Activated naive CD8-positive, alpha-beta T cell treated with anti-CD3 and anti-CD28 coated beads, Interleukin-2, amount 50 U/mL, for 24 hours (primary cell): Measurements from ENCODE around the gene NTMT2.
"Not testable (repeated sequence)": the region's sequence is repeated elsewhere in the genome, so short reads cannot be mapped to it uniquely, and the experiment has no call there.

Source experiments
- ATAC-seq: fragments of 150-1000 bp; cut with Tn5 transposase; one replicate; pipeline ENCODE4 v1.10.0; 2021
- DNase-seq: peaks from one replicate; pipeline ENCODE4 v3.0.0; 2021
- H3K27ac Mint-ChIP-seq: one replicate; pipeline ENCODE4 v1.8.0; 2021; ENCODE audit warnings: mild to moderate bottlenecking, mixed read lengths
- H3K27me3 Mint-ChIP-seq: one replicate; pipeline ENCODE4 v1.8.0; 2021; ENCODE audit warnings: mixed read lengths
- H3K36me3 Mint-ChIP-seq: one replicate; pipeline ENCODE4 v1.8.0; 2021; ENCODE audit warnings: low read depth, mixed read lengths
- H3K4me1 Mint-ChIP-seq: one replicate; pipeline ENCODE4 v1.8.0; 2021; ENCODE audit warnings: mixed read lengths
- H3K4me3 Mint-ChIP-seq: one replicate; pipeline ENCODE4 v1.8.0; 2021; ENCODE audit warnings: mild to moderate bottlenecking, moderate library complexity, mixed read lengths
- H3K9me3 Mint-ChIP-seq: one replicate; pipeline ENCODE4 v1.8.0; 2021; ENCODE audit warnings: mixed read lengths

The NTMT2 gene

GRCh38 chr1:170145770-170146676 is at the start of gene NTMT2:
Gene NTMT2, plus strand, starts transcription at chr1:170145959. Its CDS starts 149 bp downstream, at chr1:170146108.
- Mint-ChIP-seq H3K4me1 (peaks cover 15% of the 10 kb centered on the region), H3K9me3 (peaks cover 3% of the 10 kb centered on the region), H3K27ac (no peak within 1 kb of the TSS), H3K36me3 (no peaks in the 10 kb centered on the region), H3K27me3 (no peaks in the 10 kb centered on the region), H3K4me3 (no peak within 1 kb of the TSS)
- DNase-seq (no peak), ATAC-seq (peak; percentile 46)

- H3K9me3 Mint-ChIP-seq = peaks cover 3% of the 10 kb centered on the region
- peaks cover 9% of the 10 kb centered on the region for H3K27me3 Mint-ChIP-seq
- ATAC-seq (no peak), DNase-seq (no peak)
- H3K36me3 Mint-ChIP-seq = no peaks in the 10 kb centered on the region
- no peak overlapping the region for H3K4me3 Mint-ChIP-seq
- no peaks in the 10 kb centered on the region for H3K4me1 Mint-ChIP-seq
- no peak overlapping the region for H3K27ac Mint-ChIP-seq
Observed at GRCh38 chr1:170095976-170096748, 49.6 kb upstream of the NTMT2 start.

- no peak for ATAC-seq
- H3K4me1 Mint-ChIP-seq = no peaks in the 10 kb centered on the region
- peaks cover 9% of the 10 kb centered on the region for H3K27me3 Mint-ChIP-seq
Observed at GRCh38 chr1:170096806-170097340, 48.9 kb upstream of the NTMT2 start.

GRCh38 chr1:170097449-170097948 is 48.3 kb upstream of the NTMT2 start:
- peaks cover 9% of the 10 kb centered on the region for H3K27me3 Mint-ChIP-seq
- peaks cover 3% of the 10 kb centered on the region for H3K9me3 Mint-ChIP-seq
- ATAC-seq (no peak), DNase-seq (no peak)
- H3K4me1 Mint-ChIP-seq = no peaks in the 10 kb centered on the region
- no peak overlapping the region for H3K4me3 Mint-ChIP-seq
- no peaks in the 10 kb centered on the region for H3K36me3 Mint-ChIP-seq
- no peak overlapping the region for H3K27ac Mint-ChIP-seq

More at GRCh38 chr1:170096806-170097340, 48.9 kb upstream of the NTMT2 start:
- Mint-ChIP-seq H3K36me3 (no peaks in the 10 kb centered on the region), H3K27ac (no peak overlapping the region), H3K4me3 (no peak overlapping the region), H3K9me3 (peaks cover 3% of the 10 kb centered on the region)
- no peak for DNase-seq

GRCh38 chr1:170113140-170113539 is 32.6 kb upstream of the NTMT2 start:
- H3K9me3 Mint-ChIP-seq, H3K27ac Mint-ChIP-seq, H3K36me3 Mint-ChIP-seq, H3K4me3 Mint-ChIP-seq, DNase-seq, H3K4me1 Mint-ChIP-seq, ATAC-seq: not testable (repeated sequence)
- peaks cover 15% of the 10 kb centered on the region for H3K27me3 Mint-ChIP-seq

GRCh38 chr1:170114906-170115305 is 30.9 kb upstream of the NTMT2 start:
- Mint-ChIP-seq H3K27ac (no peak overlapping the region), H3K27me3 (peaks cover 21% of the 10 kb centered on the region), H3K4me3 (no peak overlapping the region), H3K36me3 (no peaks in the 10 kb centered on the region), H3K4me1 (no peaks in the 10 kb centered on the region), H3K9me3 (no peaks in the 10 kb centered on the region)
- DNase-seq = no peak
- no peak for ATAC-seq

GRCh38 chr1:170122366-170122765 is 23.4 kb upstream of the NTMT2 start:
- no peak overlapping the region for H3K27ac Mint-ChIP-seq

GRCh38 chr1:170125269-170125668 is 20.5 kb upstream of the NTMT2 start:
- H3K4me1 Mint-ChIP-seq = no peaks in the 10 kb centered on the region
- no peak for DNase-seq
- no peaks in the 10 kb centered on the region for H3K36me3 Mint-ChIP-seq
- peaks cover 10% of the 10 kb centered on the region for H3K9me3 Mint-ChIP-seq
- no peak overlapping the region for H3K4me3 Mint-ChIP-seq
- H3K27ac Mint-ChIP-seq = no peak overlapping the region
- peaks cover 3% of the 10 kb centered on the region for H3K27me3 Mint-ChIP-seq
- ATAC-seq = no peak

More at GRCh38 chr1:170122366-170122765, 23.4 kb upstream of the NTMT2 start:
- Mint-ChIP-seq H3K9me3 (peaks cover 10% of the 10 kb centered on the region), H3K27me3 (peaks cover 7% of the 10 kb centered on the region), H3K4me3 (no peak overlapping the region), H3K4me1 (no peaks in the 10 kb centered on the region), H3K36me3 (no peaks in the 10 kb centered on the region)
- no peak for DNase-seq
- no peak for ATAC-seq

- DNase-seq = no peak
- peaks cover 10% of the 10 kb centered on the region for H3K9me3 Mint-ChIP-seq
- no peaks in the 10 kb centered on the region for H3K4me1 Mint-ChIP-seq
- no peak overlapping the region for H3K27ac Mint-ChIP-seq
- no peaks in the 10 kb centered on the region for H3K36me3 Mint-ChIP-seq
- H3K27me3 Mint-ChIP-seq = peaks cover 5% of the 10 kb centered on the region
- H3K4me3 Mint-ChIP-seq = no peak overlapping the region
- peak; percentile 33 for ATAC-seq
Observed at GRCh38 chr1:170126696-170127095, 19.1 kb upstream of the NTMT2 start.

GRCh38 chr1:170131450-170131849 is 14.3 kb upstream of the NTMT2 start:
- Mint-ChIP-seq H3K27me3 (peaks cover 5% of the 10 kb centered on the region), H3K36me3 (no peaks in the 10 kb centered on the region), H3K4me3 (no peak overlapping the region), H3K27ac (no peak overlapping the region), H3K9me3 (no peaks in the 10 kb centered on the region), H3K4me1 (no peaks in the 10 kb centered on the region)
- no peak for DNase-seq
- ATAC-seq = no peak

GRCh38 chr1:170131984-170132383 is 13.8 kb upstream of the NTMT2 start:
- peaks cover 5% of the 10 kb centered on the region for H3K27me3 Mint-ChIP-seq
- no peak overlapping the region for H3K4me3 Mint-ChIP-seq
- no peaks in the 10 kb centered on the region for H3K36me3 Mint-ChIP-seq
- DNase-seq = no peak
- ATAC-seq = no peak
- H3K9me3 Mint-ChIP-seq = no peaks in the 10 kb centered on the region
- H3K27ac Mint-ChIP-seq = no peak overlapping the region
- H3K4me1 Mint-ChIP-seq = no peaks in the 10 kb centered on the region

- Mint-ChIP-seq H3K4me1 (no peaks in the 10 kb centered on the region), H3K27ac (no peak overlapping the region), H3K4me3 (no peak overlapping the region), H3K36me3 (no peaks in the 10 kb centered on the region), H3K9me3 (no peaks in the 10 kb centered on the region), H3K27me3 (peaks cover 4% of the 10 kb centered on the region)
- DNase-seq (no peak), ATAC-seq (no peak)
Observed at GRCh38 chr1:170133766-170134495, 11.8 kb upstream of the NTMT2 start.

- Mint-ChIP-seq H3K4me3 (no peak overlapping the region), H3K4me1 (no peaks in the 10 kb centered on the region), H3K36me3 (no peaks in the 10 kb centered on the region), H3K9me3 (no peaks in the 10 kb centered on the region), H3K27ac (no peak overlapping the region), H3K27me3 (peaks cover 2% of the 10 kb centered on the region)
- DNase-seq = no peak
- ATAC-seq = no peak
Observed at GRCh38 chr1:170134521-170134920, 11.2 kb upstream of the NTMT2 start.

- DNase-seq (no peak), ATAC-seq (no peak)
- no peaks in the 10 kb centered on the region for H3K4me1 Mint-ChIP-seq
- no peaks in the 10 kb centered on the region for H3K36me3 Mint-ChIP-seq
- H3K9me3 Mint-ChIP-seq = peaks cover 3% of the 10 kb centered on the region
- no peak overlapping the region for H3K27ac Mint-ChIP-seq
- H3K4me3 Mint-ChIP-seq = no peak overlapping the region
- H3K27me3 Mint-ChIP-seq = no peaks in the 10 kb centered on the region
Observed at GRCh38 chr1:170140371-170140770, 5.4 kb upstream of the NTMT2 start.
